Stomach (tissue), 4 donors: Measurements from ENCODE around the gene KBTBD12.

Source experiments
- EP300 ChIP-seq: sonication (generic); formaldehyde crosslinking; IDR thresholded peaks from one replicate; pipeline ENCODE4 v1.6.1; 2017; ENCODE audit warnings: antibody characterized with exemption
- POLR2A ChIP-seq, 4 donors: fragments of 450-650 bp; IDR thresholded peaks; one replicate each; pipeline ENCODE4 v1.6.1; 2016; ENCODE audit warnings: antibody characterized with exemption in 4 of 4, control low read depth in 2 of 4, mild to moderate bottlenecking in 1 of 4, moderate library complexity in 1 of 4
- POLR2AphosphoS5 ChIP-seq, 3 donors: sonication (generic); formaldehyde crosslinking; IDR thresholded peaks; one replicate each; pipeline ENCODE4 v1.6.1; 2016; ENCODE audit warnings: antibody characterized with exemption in 3 of 3
- TF ChIP-seq, protein P1 (sequence below), 7 experiments: fragments of 450-650 bp in 4 of 7; fragments of 200-600 bp in 3 of 7; sonication (generic) in 3 of 7; IDR thresholded peaks; one replicate each; pipeline ENCODE4 v1.5.1; 2016 to 2019; ENCODE audit warnings: antibody characterized with exemption in 7 of 7, control low read depth in 2 of 7, mild to moderate bottlenecking in 1 of 7

DNA sequence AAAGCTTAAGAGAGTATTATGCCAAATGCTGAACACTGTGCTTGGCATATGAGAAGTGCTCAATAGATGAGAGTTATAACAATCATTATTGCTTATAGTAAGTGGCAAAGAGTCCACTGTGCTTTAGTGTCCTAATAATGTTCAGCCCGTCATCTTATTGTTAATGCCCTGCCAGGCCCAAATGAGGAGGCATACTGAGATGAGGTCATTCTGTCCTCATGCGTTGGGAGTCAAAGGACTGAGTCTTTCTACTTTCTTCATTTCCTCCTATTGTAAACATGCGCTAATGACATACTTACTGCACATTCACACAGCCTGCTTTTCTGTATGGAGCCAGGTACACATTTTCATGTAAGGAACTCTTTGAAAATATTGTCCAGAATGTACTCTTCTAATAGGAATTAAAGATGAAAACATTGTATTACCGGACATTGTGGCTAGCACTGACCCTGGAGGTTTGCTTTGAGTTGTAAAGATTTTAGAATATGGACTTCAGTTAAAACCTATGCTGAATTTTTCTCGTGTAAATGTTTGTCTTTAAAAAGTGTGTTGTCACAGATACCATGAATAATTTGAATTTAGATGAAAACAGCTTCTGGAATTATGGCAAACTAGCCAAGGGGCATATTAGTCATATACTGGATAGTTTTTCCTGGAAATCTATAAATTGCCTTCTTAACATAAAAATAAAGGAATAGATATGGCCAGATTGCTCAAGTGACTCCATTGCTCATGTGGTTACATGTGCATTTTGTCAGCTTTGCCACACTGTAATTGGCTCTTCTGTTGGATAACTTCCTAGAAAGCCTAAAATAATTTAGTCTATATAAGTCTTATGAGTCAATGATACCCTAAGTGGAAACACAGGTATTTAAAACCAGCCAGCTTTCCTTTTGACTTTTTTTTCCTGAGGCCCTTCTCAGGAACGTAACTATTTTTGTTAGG is 38.3 kb downstream of the KBTBD12 start:
- TF ChIP-seq, protein P1, sequence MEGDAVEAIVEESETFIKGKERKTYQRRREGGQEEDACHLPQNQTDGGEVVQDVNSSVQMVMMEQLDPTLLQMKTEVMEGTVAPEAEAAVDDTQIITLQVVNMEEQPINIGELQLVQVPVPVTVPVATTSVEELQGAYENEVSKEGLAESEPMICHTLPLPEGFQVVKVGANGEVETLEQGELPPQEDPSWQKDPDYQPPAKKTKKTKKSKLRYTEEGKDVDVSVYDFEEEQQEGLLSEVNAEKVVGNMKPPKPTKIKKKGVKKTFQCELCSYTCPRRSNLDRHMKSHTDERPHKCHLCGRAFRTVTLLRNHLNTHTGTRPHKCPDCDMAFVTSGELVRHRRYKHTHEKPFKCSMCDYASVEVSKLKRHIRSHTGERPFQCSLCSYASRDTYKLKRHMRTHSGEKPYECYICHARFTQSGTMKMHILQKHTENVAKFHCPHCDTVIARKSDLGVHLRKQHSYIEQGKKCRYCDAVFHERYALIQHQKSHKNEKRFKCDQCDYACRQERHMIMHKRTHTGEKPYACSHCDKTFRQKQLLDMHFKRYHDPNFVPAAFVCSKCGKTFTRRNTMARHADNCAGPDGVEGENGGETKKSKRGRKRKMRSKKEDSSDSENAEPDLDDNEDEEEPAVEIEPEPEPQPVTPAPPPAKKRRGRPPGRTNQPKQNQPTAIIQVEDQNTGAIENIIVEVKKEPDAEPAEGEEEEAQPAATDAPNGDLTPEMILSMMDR (IDR thresholded peaks at IDR 0.05): no peak
- TF ChIP-seq POLR2A (IDR thresholded peaks at IDR 0.05) (no peak), POLR2AphosphoS5 (IDR thresholded peaks at IDR 0.05) (no peak), EP300 (no peak)
